Parathyroid adenoma (tissue), 2 donors: Measurements from ENCODE around the gene LBX1.
A peak's percentile ranks its signal among the peaks of the same experiment; 100 is the strongest.

ENCODE experiments used
- H2AFZ ChIP-seq: fragments of 300-600 bp; sonication (generic); one replicate; pipeline ENCODE4 v1.7.0; 2017; ENCODE audit warnings: antibody characterized with exemption, mild to moderate bottlenecking
- H3K27ac ChIP-seq: fragments of 300-600 bp; sonication (generic); one replicate; pipeline ENCODE4 v1.7.0; 2017
- H3K27me3 ChIP-seq: fragments of 300-600 bp; sonication (generic); one replicate; pipeline ENCODE4 v1.7.0; 2017; ENCODE audit warnings: low read length; ENCODE audit not compliant: control insufficient read depth, insufficient read depth
- H3K36me3 ChIP-seq: fragments of 300-600 bp; sonication (generic); one replicate; pipeline ENCODE4 v1.7.0; 2017; ENCODE audit warnings: low read length; ENCODE audit not compliant: control insufficient read depth, insufficient read depth
- H3K4me1 ChIP-seq: fragments of 300-600 bp; sonication (generic); one replicate; pipeline ENCODE4 v1.7.0; 2017; ENCODE audit warnings: control low read depth
- H3K4me2 ChIP-seq: fragments of 300-600 bp; sonication (generic); one replicate; pipeline ENCODE4 v1.7.0; 2017; ENCODE audit warnings: low read length
- H3K4me3 ChIP-seq: fragments of 300-600 bp; sonication (generic); one replicate; pipeline ENCODE4 v1.7.0; 2017; ENCODE audit warnings: low read depth, low read length
- H3K79me2 ChIP-seq: fragments of 300-600 bp; sonication (generic); one replicate; pipeline ENCODE4 v1.7.0; 2017; ENCODE audit warnings: control low read depth
- H3K9ac ChIP-seq: fragments of 300-600 bp; sonication (generic); one replicate; pipeline ENCODE4 v1.7.0; 2017; ENCODE audit warnings: mild to moderate bottlenecking
- H3K9me3 ChIP-seq: fragments of 300-600 bp; sonication (generic); one replicate; pipeline ENCODE4 v1.7.0; 2017; ENCODE audit warnings: low read length; ENCODE audit not compliant: control insufficient read depth
- TF ChIP-seq, protein P1 (sequence below): fragments of 300-600 bp; sonication (generic); IDR thresholded peaks from one replicate; pipeline ENCODE4 v1.7.0; 2017; ENCODE audit warnings: antibody characterized with exemption, mild to moderate bottlenecking
- donor health status: primary hyperparathyroidism.

Gene LBX1

DNA sequence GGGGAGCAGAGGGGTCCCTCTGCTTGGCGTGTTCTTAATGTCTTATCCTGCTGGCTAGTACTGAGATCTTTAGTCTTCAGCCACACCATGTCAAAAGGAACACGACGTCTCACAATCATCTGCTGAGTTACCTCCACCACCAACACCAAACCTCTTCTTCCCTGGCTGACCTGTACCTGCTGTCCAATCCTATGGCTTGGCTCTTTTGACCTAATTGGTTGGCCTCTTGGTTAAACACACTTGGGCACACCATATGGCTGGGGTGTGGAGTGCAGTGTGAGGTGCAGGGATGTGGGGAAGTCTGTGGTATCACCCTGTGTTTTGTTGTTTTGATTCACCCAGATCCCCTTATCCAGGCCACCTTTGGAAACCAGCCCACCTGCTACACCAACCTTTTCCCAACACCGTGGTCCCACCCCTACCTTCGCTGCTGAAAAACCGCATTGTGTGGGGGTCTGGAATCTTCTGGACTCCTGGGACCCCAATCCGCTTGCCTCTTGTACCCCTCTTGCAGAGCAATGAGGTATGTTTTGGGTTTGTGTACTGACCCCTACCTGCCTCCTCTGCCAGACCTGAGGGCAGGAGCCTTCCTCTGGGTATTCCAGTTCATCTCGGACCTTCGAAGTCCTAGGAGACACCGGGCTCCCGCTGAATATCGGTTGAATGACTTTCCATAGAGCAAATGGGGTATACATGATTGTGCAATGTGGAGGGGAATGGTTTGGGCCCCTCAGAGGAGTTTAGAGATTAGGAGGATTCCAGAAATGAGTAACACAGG lies 2.8 kb upstream of the LBX1 start:
- H3K79me2 ChIP-seq: no peaks in the 10 kb centered on the region
- no peaks in the 10 kb centered on the region for H3K4me1 ChIP-seq
- peaks cover 19% of the 10 kb centered on the region for H3K27me3 ChIP-seq
- TF ChIP-seq, protein P1, sequence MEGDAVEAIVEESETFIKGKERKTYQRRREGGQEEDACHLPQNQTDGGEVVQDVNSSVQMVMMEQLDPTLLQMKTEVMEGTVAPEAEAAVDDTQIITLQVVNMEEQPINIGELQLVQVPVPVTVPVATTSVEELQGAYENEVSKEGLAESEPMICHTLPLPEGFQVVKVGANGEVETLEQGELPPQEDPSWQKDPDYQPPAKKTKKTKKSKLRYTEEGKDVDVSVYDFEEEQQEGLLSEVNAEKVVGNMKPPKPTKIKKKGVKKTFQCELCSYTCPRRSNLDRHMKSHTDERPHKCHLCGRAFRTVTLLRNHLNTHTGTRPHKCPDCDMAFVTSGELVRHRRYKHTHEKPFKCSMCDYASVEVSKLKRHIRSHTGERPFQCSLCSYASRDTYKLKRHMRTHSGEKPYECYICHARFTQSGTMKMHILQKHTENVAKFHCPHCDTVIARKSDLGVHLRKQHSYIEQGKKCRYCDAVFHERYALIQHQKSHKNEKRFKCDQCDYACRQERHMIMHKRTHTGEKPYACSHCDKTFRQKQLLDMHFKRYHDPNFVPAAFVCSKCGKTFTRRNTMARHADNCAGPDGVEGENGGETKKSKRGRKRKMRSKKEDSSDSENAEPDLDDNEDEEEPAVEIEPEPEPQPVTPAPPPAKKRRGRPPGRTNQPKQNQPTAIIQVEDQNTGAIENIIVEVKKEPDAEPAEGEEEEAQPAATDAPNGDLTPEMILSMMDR: no peak
- H3K9ac ChIP-seq: no peak overlapping the region
- no peaks in the 10 kb centered on the region for H3K9me3 ChIP-seq
- no peak overlapping the region for H3K27ac ChIP-seq
- no peak overlapping the region for H2AFZ ChIP-seq
- H3K4me3 ChIP-seq: no peak overlapping the region
- no peak overlapping the region for H3K4me2 ChIP-seq
- no peaks in the 10 kb centered on the region for H3K36me3 ChIP-seq

GRCh38 chr10:101231092-101231491 lies 1.8 kb upstream of the LBX1 start:
- Histone ChIP-seq H3K4me3 (no peak overlapping the region), H3K4me1 (no peaks in the 10 kb centered on the region), H3K36me3 (no peaks in the 10 kb centered on the region), H3K79me2 (no peaks in the 10 kb centered on the region), H2AFZ (no peak overlapping the region), H3K27ac (no peak overlapping the region), H3K4me2 (no peak overlapping the region), H3K27me3 (peaks cover 20% of the 10 kb centered on the region), H3K9ac (no peak overlapping the region), H3K9me3 (no peaks in the 10 kb centered on the region)
- TF ChIP-seq, protein P1: no peak

DNA sequence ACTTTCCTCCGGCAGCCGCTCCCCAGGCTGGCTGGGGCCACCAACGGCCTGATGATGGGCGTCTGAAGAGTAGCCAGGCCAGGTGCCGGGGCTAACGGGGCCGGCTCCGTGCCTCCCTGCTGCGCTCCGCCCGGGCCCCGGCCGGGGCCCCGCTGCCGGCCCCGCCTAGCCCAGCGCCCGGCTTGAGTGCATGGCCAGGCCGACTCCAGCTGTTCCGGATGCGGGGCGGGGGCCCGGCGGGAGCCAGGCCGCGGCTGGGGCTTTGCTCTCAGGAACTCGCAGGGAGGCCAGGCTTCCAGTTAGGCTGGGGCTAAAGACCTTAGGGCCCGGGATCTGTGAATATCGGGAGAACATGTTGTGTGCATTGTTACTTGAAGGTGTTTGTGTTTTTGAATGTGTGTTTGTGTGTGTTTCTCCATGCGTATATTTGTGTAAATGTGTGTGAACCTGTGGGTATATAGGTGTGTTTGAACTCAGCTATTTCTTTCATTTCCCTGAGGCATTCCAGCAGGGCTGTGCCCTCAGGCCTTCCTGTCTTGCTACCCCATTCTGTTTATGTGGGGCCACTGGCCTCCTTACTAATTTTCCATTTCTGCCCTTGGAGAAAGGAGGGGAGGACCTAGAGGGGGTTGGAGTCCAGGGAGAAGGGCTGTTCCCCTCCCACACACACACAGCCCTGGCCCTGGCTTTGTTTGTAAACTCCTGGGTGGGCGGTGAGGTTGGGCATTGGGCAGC lies 1.1 kb upstream of the LBX1 start:
- no peak overlapping the region for H3K4me3 ChIP-seq
- H2AFZ ChIP-seq: peak overlapping the region; percentile 22
- no peak overlapping the region for H3K27ac ChIP-seq
- no peaks in the 10 kb centered on the region for H3K4me1 ChIP-seq
- no peak overlapping the region for H3K4me2 ChIP-seq
- H3K79me2 ChIP-seq: no peaks in the 10 kb centered on the region
- no peaks in the 10 kb centered on the region for H3K9me3 ChIP-seq
- no peak overlapping the region for H3K9ac ChIP-seq
- TF ChIP-seq, protein P1: no peak
- peaks cover 27% of the 10 kb centered on the region for H3K27me3 ChIP-seq
- H3K36me3 ChIP-seq: no peaks in the 10 kb centered on the region

DNA sequence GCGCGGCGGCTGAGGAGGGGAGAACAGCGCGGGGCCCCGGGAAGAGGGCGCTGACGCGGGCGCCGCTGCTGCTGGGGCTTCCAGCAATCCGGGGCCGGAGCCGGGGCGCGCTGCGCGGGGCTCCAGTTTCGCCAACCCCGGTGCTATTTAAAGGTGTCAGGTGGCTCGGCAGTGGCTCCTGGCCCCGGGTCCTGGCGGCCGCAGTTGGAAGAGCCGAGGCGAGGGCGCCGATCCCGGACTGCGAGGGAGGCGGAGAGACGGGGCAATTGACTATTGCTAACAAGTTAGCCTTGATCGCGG lies 347 bp downstream of the LBX1 start:
- no peaks in the 10 kb centered on the region for H3K4me1 ChIP-seq
- no peak overlapping the region for H2AFZ ChIP-seq
- peak overlapping the region; percentile 20 for H3K4me3 ChIP-seq

More for the DNA sequence above, 347 bp downstream of the LBX1 start:
- Histone ChIP-seq H3K9ac (no peak overlapping the region), H3K27ac (no peak overlapping the region), H3K4me2 (peak overlapping the region; percentile 65), H3K9me3 (no peaks in the 10 kb centered on the region), H3K27me3 (peaks cover 40% of the 10 kb centered on the region), H3K36me3 (no peaks in the 10 kb centered on the region), H3K79me2 (no peaks in the 10 kb centered on the region)
- TF ChIP-seq, protein P1: no peak
